GM19438 (cell line): ENCODE measurements around the gene RRAGD.

Experiments
- ATAC-seq: cut with Tn5 transposase; IDR thresholded peaks from one replicate; pipeline ENCODE4 v1.9.1; 2021; ENCODE audit warnings: low read depth; ENCODE audit not compliant: unreplicated experiment

The RRAGD gene

DNA sequence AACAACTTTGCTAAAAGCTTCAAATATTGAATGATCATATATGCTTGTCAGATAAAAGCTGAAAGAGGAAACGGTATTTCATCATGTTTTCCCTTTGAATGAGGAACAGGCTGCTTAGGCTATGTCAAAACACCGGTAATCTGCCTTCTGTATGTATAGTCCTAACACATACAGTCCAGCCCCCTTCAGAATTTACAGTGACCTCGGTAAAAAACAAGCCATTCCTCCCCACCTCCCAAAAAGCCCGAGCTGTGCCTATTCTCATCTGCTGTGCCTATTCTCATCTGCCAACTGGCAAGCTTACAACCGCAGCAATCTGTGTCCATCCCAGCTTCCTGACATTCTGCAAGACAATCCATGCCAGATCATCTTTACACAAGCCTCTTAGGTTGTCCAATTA lies 32.8 kb downstream of the RRAGD start:
- no peak for ATAC-seq

DNA sequence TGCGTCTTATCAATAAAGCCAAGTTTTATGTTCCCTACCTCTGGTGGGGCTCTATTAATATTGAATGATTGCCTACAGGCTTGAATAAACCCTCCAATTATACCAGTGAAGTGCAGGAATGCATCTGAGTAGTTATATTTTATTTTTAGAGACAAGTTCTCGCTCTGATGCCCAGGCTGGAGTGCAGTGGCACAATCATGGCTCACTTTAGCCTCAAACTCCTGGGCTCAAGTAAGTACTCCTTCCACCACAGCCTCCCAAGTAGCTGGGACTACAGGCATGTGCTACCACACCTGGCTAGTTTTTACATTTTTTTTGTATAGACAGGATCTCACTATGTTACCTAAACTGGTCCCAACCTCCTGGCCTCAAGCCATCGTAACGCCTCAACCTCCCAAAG lies 33.4 kb downstream of the RRAGD start:
- ATAC-seq = no peak

DNA sequence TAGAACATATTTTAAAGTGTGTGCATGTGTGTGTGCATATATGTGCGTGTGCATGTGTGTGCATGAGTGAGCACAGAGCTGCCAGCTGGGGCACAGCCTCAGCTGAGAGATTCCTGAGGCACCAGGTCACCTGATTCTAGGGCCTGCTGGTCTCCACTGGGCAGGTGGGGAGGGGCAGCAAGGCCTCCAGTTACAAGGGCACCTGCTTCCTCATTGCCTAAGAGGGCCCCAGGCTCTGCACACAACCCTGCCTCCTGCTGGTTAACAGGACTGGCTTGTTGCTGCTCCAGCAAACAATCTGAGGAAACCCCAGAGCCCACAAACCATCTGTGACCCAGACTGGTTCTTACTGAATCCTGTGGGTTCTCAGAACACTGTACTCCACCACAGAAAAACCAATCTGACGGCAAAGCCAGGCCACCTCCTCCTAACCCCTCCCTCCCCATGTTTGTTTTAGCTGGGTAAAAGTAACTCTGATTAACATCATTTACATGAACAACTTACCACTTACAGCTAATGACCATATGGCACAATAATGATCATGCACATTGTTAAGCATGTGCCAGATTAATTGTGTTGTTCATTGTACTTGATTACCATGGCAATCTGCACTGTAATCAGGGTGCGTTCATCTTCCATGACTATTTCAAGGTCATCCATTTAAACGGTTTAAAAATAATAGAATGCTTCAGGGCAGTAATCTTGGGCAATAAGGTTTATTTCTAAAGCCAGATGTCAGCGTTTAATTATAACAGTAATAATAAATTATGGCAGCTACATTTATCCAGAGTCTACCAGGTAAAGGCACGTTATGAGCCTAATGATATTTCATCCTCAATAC lies 36.4 kb downstream of the RRAGD start:
- peak; percentile 76 for ATAC-seq

DNA sequence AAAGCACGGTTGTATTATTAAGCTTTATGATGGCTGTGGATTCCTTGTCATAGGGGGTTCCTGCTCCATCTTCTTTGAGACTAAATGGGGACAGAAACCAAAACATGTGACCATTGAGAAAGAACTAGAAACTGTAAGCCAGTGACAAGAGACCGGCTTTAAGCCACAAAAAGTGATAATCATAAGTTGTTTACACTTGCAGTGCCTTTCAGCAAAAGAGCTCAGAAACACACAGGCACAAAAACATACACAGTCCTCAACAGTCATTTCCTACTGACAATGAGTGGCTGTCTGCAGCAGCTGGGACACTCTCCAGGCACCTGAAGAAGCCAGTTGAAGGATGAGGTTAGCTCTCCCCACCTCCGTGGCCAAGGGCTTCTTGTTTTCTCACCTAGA lies 39.6 kb downstream of the RRAGD start:
- ATAC-seq = peak; percentile 51

DNA sequence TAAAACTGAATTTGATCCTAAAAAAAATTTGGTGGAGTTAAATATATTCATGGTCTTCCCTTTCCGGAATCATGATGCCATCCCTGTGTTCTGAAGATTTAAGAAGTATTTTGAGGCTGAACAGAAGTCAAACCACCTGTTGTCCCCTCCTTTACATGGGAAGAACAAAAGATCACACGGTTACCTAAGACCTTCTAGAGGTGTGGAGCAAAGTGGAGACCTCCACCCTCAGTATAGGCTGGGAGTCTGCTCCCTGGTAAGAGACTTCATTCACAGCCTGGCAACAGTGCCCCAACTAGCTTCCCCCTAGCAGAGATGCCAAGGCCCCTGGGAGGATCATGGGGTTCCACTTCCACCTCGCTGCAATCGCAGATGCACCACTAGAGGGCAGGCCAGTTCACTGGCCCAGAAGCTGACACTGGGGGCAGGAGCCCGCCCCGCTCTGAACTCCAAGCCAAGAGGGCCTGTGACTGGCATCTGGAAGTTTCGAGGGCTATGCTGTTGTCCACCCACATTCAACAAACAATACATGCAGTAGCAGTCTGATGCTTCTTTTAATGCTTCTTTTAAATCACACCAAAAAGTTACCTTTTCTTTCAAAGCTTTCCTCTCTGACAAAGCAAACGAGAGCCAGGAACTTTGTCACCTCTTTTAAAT lies 40.1 kb downstream of the RRAGD start:
- ATAC-seq = peak; percentile 57

DNA sequence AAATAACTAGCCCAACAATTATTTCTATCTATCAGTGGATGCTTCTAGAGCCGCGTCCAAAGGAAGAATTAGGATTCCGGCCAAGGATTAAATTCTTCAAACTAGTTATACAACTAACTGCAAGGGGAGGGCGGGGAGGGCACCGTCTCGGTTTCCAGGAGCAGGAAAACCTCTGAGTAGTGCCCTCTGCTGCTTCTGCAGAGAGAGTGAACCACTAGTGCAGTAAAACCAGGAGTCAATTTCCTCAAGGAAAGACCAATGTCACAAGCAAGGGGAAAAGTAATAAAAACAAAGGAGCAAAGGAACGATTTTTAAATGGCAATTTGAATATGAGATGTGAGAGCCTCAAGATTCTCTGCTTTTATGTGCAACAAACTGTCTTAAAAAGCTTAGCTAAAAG lies 43.1 kb downstream of the RRAGD start:
- no peak for ATAC-seq

DNA sequence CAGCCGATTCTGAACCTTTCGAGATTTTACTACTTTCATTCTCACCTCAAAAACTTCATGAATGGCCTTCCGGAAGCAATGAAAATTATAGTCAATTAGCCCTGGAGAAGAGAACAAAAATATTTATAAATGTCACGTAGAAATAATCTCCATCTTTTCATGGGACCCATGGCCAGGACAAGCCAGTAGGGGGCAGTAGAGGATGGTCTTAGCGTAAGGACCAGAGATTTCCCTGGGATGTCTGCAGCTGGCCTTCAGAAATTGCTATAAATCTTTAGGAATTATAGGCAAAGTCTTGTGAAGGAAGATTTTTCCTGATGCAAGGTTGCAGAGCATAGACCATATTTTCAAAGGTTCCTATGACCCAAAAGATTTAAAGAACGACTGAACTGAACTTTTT lies 44.0 kb downstream of the RRAGD start:
- no peak for ATAC-seq

DNA sequence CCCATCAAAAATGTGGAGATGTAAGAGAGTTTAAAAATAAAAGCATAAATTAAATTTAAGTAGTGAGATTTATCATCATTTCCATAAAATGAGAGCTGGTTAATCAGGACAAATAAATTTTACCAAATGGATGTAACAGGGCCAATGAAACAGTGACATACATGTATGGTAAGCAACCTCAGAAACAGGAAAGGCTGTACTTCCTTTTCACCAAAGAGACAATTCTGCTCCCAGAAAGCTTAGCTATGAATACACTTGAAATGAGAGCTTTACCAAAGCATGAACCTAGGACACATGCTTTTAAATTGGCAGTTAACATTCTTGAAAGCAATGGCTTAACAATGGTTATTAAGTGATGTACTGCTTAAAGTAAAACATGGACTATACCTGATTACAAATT lies 47.5 kb downstream of the RRAGD start:
- ATAC-seq = no peak

DNA sequence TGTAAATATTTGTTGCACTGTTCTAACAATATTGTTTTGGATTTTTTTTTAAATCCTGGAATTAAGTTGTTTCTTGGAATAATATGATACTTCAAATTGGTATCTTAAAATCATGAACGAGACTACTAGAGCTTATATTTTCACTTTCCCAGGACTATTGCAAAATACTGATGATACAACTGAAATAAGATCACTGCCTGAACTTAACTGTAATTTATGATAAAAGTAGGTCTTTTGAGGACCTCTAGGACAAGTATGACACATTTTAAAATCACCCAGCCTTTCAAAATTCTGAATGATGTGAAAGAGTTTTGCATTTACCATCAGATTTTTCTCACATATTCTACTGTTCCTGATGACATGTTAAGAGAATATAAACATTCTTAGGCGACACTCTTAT lies 50.9 kb downstream of the RRAGD start:
- ATAC-seq = no peak

DNA sequence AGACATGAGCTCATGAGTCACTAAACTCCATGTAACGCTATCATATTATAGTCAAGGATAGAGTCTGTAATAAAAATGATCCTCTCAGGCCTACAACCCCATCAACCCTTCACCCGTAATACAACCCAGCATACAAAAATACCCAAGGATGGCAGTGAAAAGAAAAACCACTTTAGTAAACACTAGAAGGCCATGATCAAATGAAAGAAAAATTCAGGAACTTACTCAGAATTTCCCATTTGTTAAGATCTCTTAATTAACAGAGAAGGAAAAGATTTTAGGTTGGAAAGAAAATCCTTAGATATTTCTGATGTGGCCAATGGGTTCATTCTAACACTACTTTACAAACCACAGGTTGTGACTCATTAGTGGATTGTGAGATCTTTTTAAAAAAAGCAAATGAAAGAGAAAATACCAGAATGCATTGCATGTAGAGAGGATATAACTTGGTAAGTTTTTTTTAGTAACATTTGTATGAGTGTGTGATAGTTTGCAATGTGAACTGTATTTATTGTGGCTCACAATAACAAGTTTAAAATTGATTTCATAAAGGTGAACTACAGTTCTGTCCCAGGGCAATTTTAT lies 51.6 kb downstream of the RRAGD start:
- peak; percentile 34 for ATAC-seq

DNA sequence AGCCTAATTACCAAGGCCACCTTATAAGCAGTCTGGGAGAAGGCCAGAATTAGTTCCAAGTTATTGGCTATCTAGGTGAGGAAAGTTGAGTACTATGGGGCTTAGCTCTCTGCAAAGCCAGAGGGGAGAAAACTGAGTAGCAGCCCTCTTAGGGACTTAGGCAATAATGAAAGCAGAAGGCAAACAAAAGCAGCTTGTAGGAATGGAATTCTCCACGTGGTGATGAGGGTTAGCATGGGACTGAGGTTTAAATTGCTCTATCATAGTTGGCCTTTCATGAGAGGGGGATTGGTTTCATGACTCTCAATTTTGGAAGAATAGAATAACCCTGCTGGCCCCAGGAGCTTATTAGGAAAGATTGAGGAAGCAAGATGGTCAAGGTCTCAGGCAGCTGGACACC lies 52.5 kb downstream of the RRAGD start:
- ATAC-seq = no peak

DNA sequence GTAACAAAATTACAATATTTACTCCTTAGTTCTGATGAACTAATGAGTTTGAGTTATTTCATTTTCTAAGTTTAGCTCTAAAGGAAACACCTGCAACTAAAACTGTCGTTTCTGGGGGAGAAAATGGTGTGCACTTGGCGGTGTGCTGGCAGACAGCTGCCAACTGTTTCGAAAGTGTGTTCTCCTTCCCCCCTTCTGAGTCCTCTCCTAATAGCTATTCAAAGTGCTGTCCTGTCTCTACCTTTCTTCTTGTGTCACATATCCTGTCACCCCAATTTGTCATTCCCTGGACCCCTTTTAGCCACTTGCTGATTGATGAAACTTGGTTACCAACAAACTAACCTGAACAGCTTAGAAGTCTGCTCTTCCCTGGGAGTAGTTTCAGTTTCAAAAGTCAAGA lies 54.7 kb downstream of the RRAGD start:
- peak; percentile 50 for ATAC-seq

DNA sequence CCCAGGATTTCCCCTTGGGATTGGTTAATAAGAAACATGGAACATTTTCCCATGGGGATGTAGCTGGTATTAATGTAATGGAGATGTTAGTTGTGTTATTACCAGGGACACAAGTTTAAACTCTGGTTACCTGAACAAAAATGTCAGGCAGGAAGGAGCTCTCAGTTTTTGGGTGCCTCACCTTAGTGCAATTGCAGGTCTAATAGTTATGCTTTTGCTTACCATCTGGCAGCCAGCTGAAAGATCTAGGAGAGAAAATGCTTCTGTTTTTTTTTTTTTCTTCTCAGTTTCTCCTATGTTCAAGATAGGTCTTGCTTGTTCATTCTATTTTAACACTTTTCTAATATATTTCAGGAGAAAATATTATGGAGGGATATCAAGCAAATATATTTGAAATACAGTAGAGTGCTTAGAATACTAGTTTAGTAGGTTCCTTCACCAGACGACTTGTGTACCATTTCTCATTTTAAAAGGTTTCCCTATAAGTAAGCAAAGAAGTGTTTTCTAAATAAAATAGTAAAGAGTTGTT lies 55.4 kb downstream of the RRAGD start:
- ATAC-seq = no peak

DNA sequence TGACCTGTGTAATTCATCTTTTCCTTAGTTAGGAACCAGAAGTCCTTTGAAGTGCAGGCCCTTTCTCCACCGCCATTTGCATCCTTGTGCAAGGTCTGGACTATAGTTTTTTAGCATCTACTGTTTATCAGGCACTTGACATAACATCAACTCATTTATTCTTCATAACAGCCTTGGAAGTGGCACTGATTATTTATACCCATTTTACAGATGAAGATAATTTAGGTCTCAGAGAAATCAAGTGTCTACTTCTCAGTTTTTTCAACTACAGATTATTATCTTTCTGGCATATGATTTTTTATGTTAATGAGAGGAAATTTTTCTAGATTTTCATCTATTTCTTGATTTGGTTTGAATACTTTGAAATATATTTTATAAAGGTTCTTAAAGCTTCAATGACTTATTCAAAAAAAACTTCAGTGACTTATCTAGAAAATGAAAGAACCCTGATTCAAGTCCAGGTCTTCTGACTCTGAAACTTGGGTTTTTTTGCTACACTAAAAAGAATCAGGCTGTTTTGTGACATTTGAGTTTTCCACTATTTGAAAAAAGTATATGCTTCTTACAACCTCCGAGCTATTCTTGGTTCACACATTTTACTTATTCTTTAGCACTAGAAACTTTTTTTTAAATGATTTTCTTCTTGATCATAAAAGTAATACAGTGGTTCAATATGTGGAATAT lies 56.4 kb downstream of the RRAGD start:
- no peak for ATAC-seq

DNA sequence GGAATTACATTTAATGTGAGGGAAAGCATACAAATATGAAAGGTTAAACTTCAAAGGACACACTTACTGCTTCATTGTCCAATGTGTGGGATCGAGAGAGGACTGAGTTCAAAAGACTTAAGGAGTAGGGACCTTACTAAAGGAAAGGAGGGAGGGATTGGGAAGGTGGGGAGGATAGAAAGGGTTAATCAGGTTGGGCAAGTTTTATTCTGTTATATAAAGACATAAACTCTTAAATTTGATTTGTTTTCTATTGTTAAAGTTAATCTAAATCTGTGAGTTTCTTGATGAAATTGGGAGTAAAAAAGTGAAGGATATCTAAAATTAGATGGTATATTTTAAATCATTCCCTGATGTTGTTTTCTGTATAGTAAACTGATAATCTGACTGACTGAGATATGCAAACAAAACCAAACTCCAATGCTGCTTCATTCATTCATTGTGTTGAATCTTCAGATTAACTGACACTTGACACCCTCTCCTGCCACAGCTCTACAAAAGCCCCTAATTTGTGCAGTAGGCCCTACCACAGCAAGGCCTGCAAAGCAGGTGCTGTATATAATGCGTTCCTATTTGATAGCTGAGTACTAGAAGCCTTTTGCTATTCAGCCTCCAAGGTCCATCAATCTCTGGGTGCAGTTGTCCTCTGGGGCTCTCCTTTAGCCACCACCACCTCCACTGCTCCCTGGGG lies 58.2 kb downstream of the RRAGD start:
- no peak for ATAC-seq

DNA sequence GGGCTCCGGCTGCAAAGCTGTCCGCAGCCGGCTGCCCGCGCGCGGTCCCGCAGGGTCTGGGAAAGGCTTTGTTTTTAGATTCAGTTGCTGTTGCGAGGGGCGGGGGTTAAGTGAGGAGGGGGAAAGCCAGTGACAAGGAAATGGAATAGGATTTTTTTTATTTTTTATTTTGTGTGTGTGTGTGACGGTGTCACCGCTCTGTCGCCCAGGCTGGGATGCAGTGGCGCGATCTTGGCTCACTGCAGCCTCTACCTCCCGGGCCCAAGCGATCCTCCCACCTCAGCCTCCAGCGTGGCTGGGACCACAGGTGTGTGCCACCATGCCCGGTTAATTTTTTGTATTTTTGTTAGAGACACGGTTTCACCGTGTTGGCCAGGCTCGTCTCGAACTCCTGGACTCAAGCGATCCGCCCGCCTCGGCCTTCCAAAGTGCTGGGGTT lies 58.9 kb downstream of the RRAGD start:
- no peak for ATAC-seq

DNA sequence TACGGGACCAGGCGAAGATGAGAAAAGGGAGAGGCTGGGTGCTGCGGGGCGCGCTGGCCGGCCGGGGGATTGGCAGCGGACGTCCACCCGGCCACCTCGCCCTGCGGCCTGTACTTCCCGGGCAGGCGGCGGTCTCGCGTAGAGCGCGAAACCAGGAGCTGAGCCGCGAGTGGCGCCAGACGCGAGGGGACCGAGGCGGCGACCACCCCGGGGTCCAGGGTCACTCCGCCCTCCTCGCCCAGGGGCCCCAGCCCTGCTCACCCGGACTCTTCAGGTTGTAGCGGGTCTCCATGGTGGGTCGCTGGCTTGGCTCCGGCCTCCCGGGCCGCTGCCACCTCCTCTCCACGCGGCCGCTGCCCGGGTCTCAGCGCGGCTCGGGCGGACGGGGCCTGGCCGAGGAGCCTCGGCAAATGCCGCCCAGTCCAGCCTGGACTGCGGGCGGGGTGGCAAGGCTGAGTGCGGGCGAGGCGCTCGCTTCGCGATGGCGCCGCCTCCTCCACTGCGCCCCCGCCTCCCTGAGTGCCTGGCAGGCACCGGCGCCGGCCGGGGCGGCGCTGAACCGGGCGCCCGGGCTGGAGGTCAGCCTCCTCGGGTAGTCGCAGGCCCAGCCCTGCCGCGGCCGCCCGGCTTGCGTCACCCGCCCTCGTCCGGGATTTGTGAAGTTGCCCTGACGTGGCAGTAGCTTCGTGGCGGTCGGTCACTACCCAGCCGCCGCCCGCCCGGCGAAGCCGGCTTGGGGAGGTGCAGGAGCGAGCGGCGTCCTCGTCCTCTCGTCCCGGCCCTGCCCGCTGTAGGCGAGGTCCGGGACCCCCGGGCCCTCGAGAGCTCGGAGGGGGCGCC lies 59.6 kb downstream of the RRAGD start, which contains the start of gene UBE2J1:
UBE2J1 (minus strand) TSS at position 445 of the 840 bp plus-strand sequence; CDS start at position 292, 153 bp downstream.
- ATAC-seq = peak; percentile 31

DNA sequence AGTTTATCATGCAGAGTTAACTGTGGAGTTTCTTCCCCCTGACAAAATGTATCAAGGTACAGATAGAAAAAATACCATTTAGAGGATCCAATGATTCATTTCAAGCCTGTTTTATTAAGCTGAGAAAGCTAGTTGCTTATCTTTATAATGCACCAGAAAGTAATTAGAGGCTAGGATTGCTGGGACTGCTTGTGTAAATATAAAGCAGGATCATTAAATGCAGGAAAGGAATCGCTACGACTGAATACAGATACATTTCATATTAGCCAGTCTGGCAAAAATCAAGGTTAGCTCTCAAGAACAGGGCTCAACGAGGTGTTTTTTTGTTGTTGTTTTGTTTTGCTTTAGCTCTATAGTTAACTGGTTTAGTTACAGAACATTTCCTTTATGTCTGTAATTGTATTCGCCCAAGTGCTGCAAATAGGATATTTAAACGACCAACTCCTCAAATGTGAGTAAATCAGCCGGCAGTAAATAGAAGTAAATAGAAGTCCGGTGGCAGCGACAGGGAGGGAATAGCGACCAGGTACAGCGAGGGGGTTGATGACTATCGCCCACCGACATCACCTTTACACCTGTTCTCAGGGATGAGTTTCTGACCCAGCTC lies 60.3 kb downstream of the RRAGD start:
- ATAC-seq = no peak
